CD14-positive monocyte (primary cell): Measurements from ENCODE around the gene UBE2U. TPM values are rescaled to one million over a fixed set of nuclear protein-coding genes. Genes with fewer than 3 reads are reported as not detected.

Source experiments
- DNase-seq, 3 donors: peaks; one replicate each; pipeline ENCODE4 v3.0.0-alpha.2; 2011 to 2022
- H2AFZ ChIP-seq: 2 replicates; pipeline ENCODE4 v1.6.0; 2012; ENCODE audit warnings: mild to moderate bottlenecking, low read depth, low read length, inconsistent platforms; ENCODE audit not compliant: insufficient read depth, poor library complexity, severe bottlenecking
- H3K27ac ChIP-seq, 2 donors: 1 replicate in 1 of 2; 2 replicates in 1 of 2; pipeline ENCODE4 v1.5.1; 2012 to 2013; ENCODE audit warnings: low read length in 2 of 2, control low read depth in 1 of 2, inconsistent platforms in 1 of 2, low read depth in 1 of 2, mild to moderate bottlenecking in 1 of 2
- H3K27me3 ChIP-seq, 2 donors: one replicate each; pipeline versions ENCODE4 v1.6.0 to v1.6.1; 2011 to 2013; ENCODE audit warnings: low read length in 2 of 2; ENCODE audit not compliant: control insufficient read depth in 2 of 2, insufficient read depth in 2 of 2
- H3K36me3 ChIP-seq, 2 donors: replicated peaks in 1 of 2; 1 replicate in 1 of 2; 2 replicates in 1 of 2; pipeline versions ENCODE4 v1.5.1 to v1.6.1; 2012 to 2013; ENCODE audit warnings: low read length in 2 of 2, control low read depth in 1 of 2, inconsistent platforms in 1 of 2, mild to moderate bottlenecking in 1 of 2; ENCODE audit not compliant: insufficient read depth in 2 of 2, control insufficient read depth in 1 of 2
- H3K4me1 ChIP-seq, 2 donors: 1 replicate in 1 of 2; 2 replicates in 1 of 2; pipeline versions ENCODE4 v1.5.1 to v1.6.1; 2012 to 2013; ENCODE audit warnings: low read length in 2 of 2, control low read depth in 1 of 2, inconsistent platforms in 1 of 2, mild to moderate bottlenecking in 1 of 2, moderate library complexity in 1 of 2; ENCODE audit not compliant: insufficient read depth in 2 of 2, control insufficient read depth in 1 of 2
- H3K4me2 ChIP-seq: replicated peaks from 2 replicates; pipeline ENCODE3; 2012; ENCODE audit warnings: low read length, moderate library complexity, mild to moderate bottlenecking; ENCODE audit not compliant: poor library complexity, severe bottlenecking; ENCODE audit errors: extremely low read depth
- H3K4me3 ChIP-seq, 3 experiments: fragments of 200-600 bp in 1 of 3; sonication (generic) in 1 of 3; replicated peaks in 1 of 3; 1 replicate in 2 of 3; 2 replicates in 1 of 3; pipeline ENCODE4 v1.5.1; 2011 to 2013; ENCODE audit warnings: low read length in 3 of 3, mild to moderate bottlenecking in 3 of 3, control low read depth in 2 of 3, low read depth in 2 of 3, inconsistent platforms in 1 of 3, moderate library complexity in 1 of 3
- H3K79me2 ChIP-seq: 2 replicates; pipeline ENCODE4 v1.6.0; 2012; ENCODE audit warnings: mild to moderate bottlenecking, control low read depth, inconsistent platforms, low read length, moderate library complexity; ENCODE audit not compliant: insufficient read depth
- H3K9ac ChIP-seq: 2 replicates; pipeline ENCODE4 v1.6.0; 2017; ENCODE audit warnings: low read length, mild to moderate bottlenecking; ENCODE audit not compliant: insufficient read depth, poor library complexity, severe bottlenecking
- H3K9me3 ChIP-seq, 2 donors: replicated peaks in 1 of 2; 1 replicate in 1 of 2; 2 replicates in 1 of 2; pipeline versions ENCODE4 v1.5.1 to v1.6.1; 2012 to 2013; ENCODE audit warnings: low read length in 2 of 2, control low read depth in 1 of 2; ENCODE audit not compliant: control insufficient read depth in 1 of 2, insufficient read depth in 1 of 2
- H4K20me1 ChIP-seq: 2 replicates; pipeline ENCODE4 v1.6.0; 2012; ENCODE audit warnings: mild to moderate bottlenecking, low read length, control low read depth, moderate library complexity; ENCODE audit not compliant: insufficient read depth
- H3K27ac Mint-ChIP-seq, 7 donors: one replicate each; pipeline ENCODE4 v1.8.0; 2020; ENCODE audit warnings: mild to moderate bottlenecking in 7 of 7, mixed read lengths in 7 of 7, moderate library complexity in 6 of 7, inconsistent platforms in 2 of 7
- H3K27me3 Mint-ChIP-seq, 3 donors: one replicate each; pipeline ENCODE4 v1.8.0; 2021 to 2022; ENCODE audit warnings: low read depth in 3 of 3, mild to moderate bottlenecking in 3 of 3, mixed read lengths in 3 of 3, moderate library complexity in 3 of 3, inconsistent platforms in 1 of 3
- H3K36me3 Mint-ChIP-seq, 2 donors: one replicate each; pipeline ENCODE4 v1.8.0; 2020; ENCODE audit warnings: mixed read lengths in 2 of 2, inconsistent platforms in 1 of 2, mild to moderate bottlenecking in 1 of 2
- H3K4me1 Mint-ChIP-seq: one replicate; pipeline ENCODE4 v1.8.0; 2020; ENCODE audit warnings: mild to moderate bottlenecking, mixed read lengths
- H3K4me3 Mint-ChIP-seq, 2 donors: one replicate each; pipeline ENCODE4 v1.8.0; 2020; ENCODE audit warnings: mild to moderate bottlenecking in 2 of 2, mixed read lengths in 2 of 2, moderate library complexity in 1 of 2
- H3K9me3 Mint-ChIP-seq, 7 donors: one replicate each; pipeline ENCODE4 v1.8.0; 2020 to 2022; ENCODE audit warnings: mixed read lengths in 7 of 7, mild to moderate bottlenecking in 6 of 7, moderate library complexity in 6 of 7, inconsistent platforms in 2 of 7
- WGBS: methylation state at CpG from one replicate; pipeline ENCODE4 v1.1.5; 2013; ENCODE audit warnings: missing lambda C conversion rate; ENCODE audit not compliant: insufficient coverage; 5-methylcytosine and 5-hydroxymethylcytosine counted together
- intact Hi-C, 2 donors: fragments of 100-400 bp; cut with micrococcal nuclease; formaldehyde crosslinking; loops; one replicate each; pipeline versions ENCODE4 v1.15.0 to v1.15.1; 2023
- polyA plus RNA-seq, 3 donors: library from polyadenylated mRNA; depleted of rRNA in 1 of 3; unstranded in 2 of 3; stranded (reverse) in 1 of 3; fragments of 300-500 nt in 2 of 3; fragments of >200 nt in 1 of 3; fragmentation: Illumina TruSeq in 2 of 3; gene quantifications; 1 replicate in 2 of 3; 2 replicates in 1 of 3; pipeline ENCODE4 v1.2.3, GENCODE V29; 2012 to 2021
- TF ChIP-seq, protein P1 (sequence below): fragments of 200-600 bp; IDR thresholded peaks from one replicate; pipeline ENCODE4 v1.8.0; 2022; ENCODE audit warnings: antibody characterized with exemption, mild to moderate bottlenecking

The UBE2U gene
- polyA plus RNA-seq, 3 donors, result not detected

DNA sequence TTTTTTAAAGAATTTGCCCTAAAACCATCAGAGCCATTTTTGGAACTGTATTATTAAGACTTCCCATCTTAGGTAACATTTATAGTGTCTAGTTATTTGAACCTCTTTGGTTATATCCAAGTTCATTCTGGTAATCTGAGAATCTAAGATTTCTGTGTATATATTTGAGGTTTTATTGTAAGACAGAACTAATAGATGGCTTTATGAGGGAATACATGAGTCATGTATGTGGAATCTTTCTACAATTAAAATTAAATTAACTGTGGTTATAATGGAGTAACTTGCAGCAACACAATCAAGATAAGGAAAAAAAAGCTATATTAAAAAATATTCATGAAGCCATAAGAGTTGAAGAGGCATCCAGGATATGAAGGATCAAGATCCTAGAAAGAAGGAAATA is 92.1 kb downstream of the UBE2U start:
- Histone ChIP-seq H3K36me3 (no peaks in the 10 kb centered on the region), H3K4me3 (no peak overlapping the region), H3K4me2 (no peak overlapping the region), H4K20me1 (no peaks in the 10 kb centered on the region), H3K4me1 (no peaks in the 10 kb centered on the region), H3K27me3 (no peaks in the 10 kb centered on the region), H2AFZ (no peak overlapping the region), H3K9me3 (peaks cover 0 to 5% of the 10 kb centered on the region in 2 donors), H3K79me2 (no peaks in the 10 kb centered on the region), H3K9ac (no peak overlapping the region), H3K27ac (no peak overlapping the region)
- Mint-ChIP-seq H3K9me3 (peaks cover 2 to 7% (median 5%) of the 10 kb centered on the region in 7 donors), H3K27ac (no peak overlapping the region), H3K27me3 (peaks cover 0 to 3% (median 2%) of the 10 kb centered on the region in 3 donors), H3K4me1 (no peaks in the 10 kb centered on the region), H3K4me3 (no peak overlapping the region), H3K36me3 (no peaks in the 10 kb centered on the region)
- no peak for DNase-seq
- intact Hi-C loops, result no loop called here
- TF ChIP-seq, protein P1, sequence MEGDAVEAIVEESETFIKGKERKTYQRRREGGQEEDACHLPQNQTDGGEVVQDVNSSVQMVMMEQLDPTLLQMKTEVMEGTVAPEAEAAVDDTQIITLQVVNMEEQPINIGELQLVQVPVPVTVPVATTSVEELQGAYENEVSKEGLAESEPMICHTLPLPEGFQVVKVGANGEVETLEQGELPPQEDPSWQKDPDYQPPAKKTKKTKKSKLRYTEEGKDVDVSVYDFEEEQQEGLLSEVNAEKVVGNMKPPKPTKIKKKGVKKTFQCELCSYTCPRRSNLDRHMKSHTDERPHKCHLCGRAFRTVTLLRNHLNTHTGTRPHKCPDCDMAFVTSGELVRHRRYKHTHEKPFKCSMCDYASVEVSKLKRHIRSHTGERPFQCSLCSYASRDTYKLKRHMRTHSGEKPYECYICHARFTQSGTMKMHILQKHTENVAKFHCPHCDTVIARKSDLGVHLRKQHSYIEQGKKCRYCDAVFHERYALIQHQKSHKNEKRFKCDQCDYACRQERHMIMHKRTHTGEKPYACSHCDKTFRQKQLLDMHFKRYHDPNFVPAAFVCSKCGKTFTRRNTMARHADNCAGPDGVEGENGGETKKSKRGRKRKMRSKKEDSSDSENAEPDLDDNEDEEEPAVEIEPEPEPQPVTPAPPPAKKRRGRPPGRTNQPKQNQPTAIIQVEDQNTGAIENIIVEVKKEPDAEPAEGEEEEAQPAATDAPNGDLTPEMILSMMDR, result no peak

DNA sequence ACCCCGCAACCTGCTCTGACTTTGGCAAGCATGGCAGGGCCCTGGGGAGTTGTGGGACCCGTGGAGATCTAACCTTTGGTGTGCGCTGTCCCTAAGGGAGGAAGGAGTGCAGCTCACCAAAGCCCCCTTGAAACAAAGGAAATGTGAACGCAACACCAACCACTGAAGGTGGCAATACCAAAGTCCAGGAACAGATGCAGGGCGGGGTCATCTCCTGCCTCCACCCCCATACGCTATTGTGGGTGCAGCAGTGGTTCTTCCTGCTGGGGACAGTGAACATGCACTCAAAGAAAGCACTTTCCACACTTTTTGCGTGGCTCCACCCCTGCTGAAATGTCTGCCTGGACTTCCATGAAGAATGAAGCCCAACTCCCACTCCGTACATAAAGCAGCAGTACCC is 93.0 kb downstream of the UBE2U start:
- H3K9me3 Mint-ChIP-seq, result peaks cover 2 to 7% (median 5%) of the 10 kb centered on the region in 7 donors
- no peaks in the 10 kb centered on the region for H3K36me3 ChIP-seq
- no peak overlapping the region for H3K4me2 ChIP-seq
- peaks cover 0 to 5% of the 10 kb centered on the region in 2 donors for H3K9me3 ChIP-seq
- H3K27ac Mint-ChIP-seq, result no peak overlapping the region
- no peak overlapping the region for H3K4me3 ChIP-seq
- TF ChIP-seq, protein P1, result no peak
- WGBS, result 80% methylated on average over 5 of the region's 8 CpGs
- no peak overlapping the region for H3K27ac ChIP-seq
- H3K27me3 ChIP-seq, result no peaks in the 10 kb centered on the region
- no peaks in the 10 kb centered on the region for H3K36me3 Mint-ChIP-seq
- peaks cover 0 to 5% (median 2%) of the 10 kb centered on the region in 3 donors for H3K27me3 Mint-ChIP-seq
- H3K4me1 Mint-ChIP-seq, result no peaks in the 10 kb centered on the region
- no peaks in the 10 kb centered on the region for H3K79me2 ChIP-seq
- no peak for DNase-seq
- no peaks in the 10 kb centered on the region for H4K20me1 ChIP-seq
- no peak overlapping the region for H3K9ac ChIP-seq
- intact Hi-C loops, result no loop called here
- no peak overlapping the region for H3K4me3 Mint-ChIP-seq
- no peak overlapping the region for H2AFZ ChIP-seq
- no peaks in the 10 kb centered on the region for H3K4me1 ChIP-seq
